ENCODE results near the gene PARK7.

Gene PARK7

GRCh38 chr1:7984811-7985210, 23.3 kb downstream of the PARK7 start:
- no peak for DNase-seq (ENCODE audit: low spot score)

- DNase-seq (ENCODE audit: low spot score): no peak
These were observed 24.5 kb downstream of the PARK7 start for GRCh38 chr1:7985851-7986612.

- DNase-seq (ENCODE audit: low spot score): no peak
These were observed 26.0 kb downstream of the PARK7 start for GRCh38 chr1:7987528-7987927.

- DNase-seq (ENCODE audit: low spot score): no peak
These were observed 27.1 kb downstream of the PARK7 start for GRCh38 chr1:7988576-7988975.

- DNase-seq (ENCODE audit: low spot score): no peak
These were observed 28.4 kb downstream of the PARK7 start for GRCh38 chr1:7989762-7990428.

- DNase-seq (ENCODE audit: low spot score): no peak
These were observed 30.3 kb downstream of the PARK7 start for GRCh38 chr1:7991504-7992440.

GRCh38 chr1:7992885-7993284, 31.4 kb downstream of the PARK7 start:
- no peak for DNase-seq (ENCODE audit: low spot score)

GRCh38 chr1:7993593-7994479, 32.3 kb downstream of the PARK7 start:
- DNase-seq (ENCODE audit: low spot score): no peak

GRCh38 chr1:7994827-7995226, 33.3 kb downstream of the PARK7 start:
- DNase-seq (ENCODE audit: low spot score): no peak

GRCh38 chr1:7995437-7995836, 33.9 kb downstream of the PARK7 start:
- no peak for DNase-seq (ENCODE audit: low spot score)

GRCh38 chr1:8002329-8002910, 40.9 kb downstream of the PARK7 start:
- DNase-seq (ENCODE audit: low spot score): no peak

- no peak for DNase-seq (ENCODE audit: low spot score)
These were observed 41.4 kb downstream of the PARK7 start for GRCh38 chr1:8002921-8003320.

- no peak for DNase-seq (ENCODE audit: low spot score)
These were observed 42.1 kb downstream of the PARK7 start for GRCh38 chr1:8003438-8004112.

- no peak for DNase-seq (ENCODE audit: low spot score)
These were observed 42.7 kb downstream of the PARK7 start for GRCh38 chr1:8004113-8004802.

GRCh38 chr1:8004803-8005573, 43.5 kb downstream of the PARK7 start:
- DNase-seq (ENCODE audit: low spot score): no peak

GRCh38 chr1:8006037-8006963, 44.8 kb downstream of the PARK7 start:
- no peak for DNase-seq (ENCODE audit: low spot score)

- no peak for DNase-seq (ENCODE audit: low spot score)
These were observed 47.8 kb downstream of the PARK7 start for GRCh38 chr1:8009043-8010002.

Data from CD4-positive, alpha-beta T cell treated with Interleukin-15 for 4 hours (primary cell).